Neural cell (in vitro differentiated cells): ENCODE data around the gene AFF2.

Experiments used
- EP300 ChIP-seq: fragments of 450-650 bp; conservative IDR thresholded peaks from 2 replicates; pipeline ENCODE4 v1.6.1; 2014; ENCODE audit warnings: antibody characterized with exemption, mild to moderate bottlenecking, moderate library complexity; ENCODE audit not compliant: poor library complexity, severe bottlenecking
- EZH2 ChIP-seq: fragments of 200-600, 300-800 bp; shearing (Covaris generic), sonication (generic); IDR thresholded peaks from 2 replicates; pipeline ENCODE4 v1.6.1; 2014; ENCODE audit warnings: antibody characterized with exemption, low read length, borderline replicate concordance, mild to moderate bottlenecking; ENCODE audit not compliant: insufficient read depth, poor library complexity, severe bottlenecking
- MXI1 ChIP-seq: fragments of 450-650 bp; conservative IDR thresholded peaks from 2 replicates; pipeline ENCODE4 v1.6.1; 2014; ENCODE audit warnings: antibody characterized with exemption, mild to moderate bottlenecking; ENCODE audit not compliant: poor library complexity, severe bottlenecking
- POLR2AphosphoS5 ChIP-seq: IDR thresholded peaks from 2 replicates; pipeline ENCODE4 v1.6.1; 2012
- RAD21 ChIP-seq: fragments of 450-650 bp; conservative IDR thresholded peaks from 2 replicates; pipeline ENCODE4 v1.6.1; 2014; ENCODE audit warnings: antibody characterized with exemption, mild to moderate bottlenecking, moderate library complexity
- SMC3 ChIP-seq: fragments of 450-650 bp; conservative IDR thresholded peaks from 2 replicates; pipeline ENCODE4 v1.6.1; 2014; ENCODE audit warnings: antibody characterized with exemption, mild to moderate bottlenecking, moderate library complexity; ENCODE audit not compliant: poor library complexity
- TAF1 ChIP-seq: IDR thresholded peaks from 2 replicates; pipeline ENCODE4 v1.6.1; 2012; ENCODE audit warnings: low read depth
- TF ChIP-seq, protein P1 (sequence below): fragments of 450-650 bp; IDR thresholded peaks from 2 replicates; pipeline ENCODE4 v1.5.1; 2014; ENCODE audit warnings: antibody characterized with exemption, mild to moderate bottlenecking, moderate library complexity; ENCODE audit not compliant: poor library complexity, severe bottlenecking

DNA sequence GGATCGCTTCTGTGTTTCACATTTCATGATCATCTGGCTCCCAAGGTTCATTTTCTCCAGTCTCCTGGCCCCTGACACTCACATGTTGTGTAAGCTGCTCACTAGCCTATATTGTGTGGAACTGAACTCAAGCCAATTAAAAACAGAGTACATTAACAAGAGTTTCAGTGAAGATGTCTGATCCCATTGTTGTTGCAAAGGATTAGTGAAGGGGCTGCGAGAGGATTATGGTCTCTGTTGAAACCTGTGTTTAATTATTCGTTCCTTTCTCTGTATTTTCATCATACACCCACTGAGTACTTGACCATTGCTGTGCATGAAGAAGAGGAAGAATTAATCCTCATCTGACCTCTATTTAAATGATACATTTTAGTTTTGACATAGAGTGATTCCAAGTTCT lies 54.7 kb downstream of the AFF2 start:
- no peak for TF ChIP-seq RAD21
- TF ChIP-seq, protein P1, sequence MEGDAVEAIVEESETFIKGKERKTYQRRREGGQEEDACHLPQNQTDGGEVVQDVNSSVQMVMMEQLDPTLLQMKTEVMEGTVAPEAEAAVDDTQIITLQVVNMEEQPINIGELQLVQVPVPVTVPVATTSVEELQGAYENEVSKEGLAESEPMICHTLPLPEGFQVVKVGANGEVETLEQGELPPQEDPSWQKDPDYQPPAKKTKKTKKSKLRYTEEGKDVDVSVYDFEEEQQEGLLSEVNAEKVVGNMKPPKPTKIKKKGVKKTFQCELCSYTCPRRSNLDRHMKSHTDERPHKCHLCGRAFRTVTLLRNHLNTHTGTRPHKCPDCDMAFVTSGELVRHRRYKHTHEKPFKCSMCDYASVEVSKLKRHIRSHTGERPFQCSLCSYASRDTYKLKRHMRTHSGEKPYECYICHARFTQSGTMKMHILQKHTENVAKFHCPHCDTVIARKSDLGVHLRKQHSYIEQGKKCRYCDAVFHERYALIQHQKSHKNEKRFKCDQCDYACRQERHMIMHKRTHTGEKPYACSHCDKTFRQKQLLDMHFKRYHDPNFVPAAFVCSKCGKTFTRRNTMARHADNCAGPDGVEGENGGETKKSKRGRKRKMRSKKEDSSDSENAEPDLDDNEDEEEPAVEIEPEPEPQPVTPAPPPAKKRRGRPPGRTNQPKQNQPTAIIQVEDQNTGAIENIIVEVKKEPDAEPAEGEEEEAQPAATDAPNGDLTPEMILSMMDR, result no peak
- TF ChIP-seq POLR2AphosphoS5, result no peak
- no peak for TF ChIP-seq SMC3
- no peak for TF ChIP-seq EP300
- no peak for TF ChIP-seq EZH2
- TF ChIP-seq TAF1, result no peak
- no peak for TF ChIP-seq MXI1
